Vagina (tissue), 2 donors: ENCODE measurements around the gene C9orf85.

ENCODE experiments used
- CTCF ChIP-seq, 3 experiments: fragments of 450-650 bp in 2 of 3; fragments of 200-600 bp in 1 of 3; sonication (generic) in 1 of 3; IDR thresholded peaks; one replicate each; pipeline ENCODE4 v1.5.1; 2017 to 2019; ENCODE audit warnings: antibody characterized with exemption in 3 of 3, mild to moderate bottlenecking in 2 of 3, moderate library complexity in 2 of 3
- POLR2A ChIP-seq, 2 donors: fragments of 450-650 bp; IDR thresholded peaks; one replicate each; pipeline ENCODE4 v1.6.1; 2017; ENCODE audit warnings: antibody characterized with exemption in 2 of 2, mild to moderate bottlenecking in 2 of 2, moderate library complexity in 2 of 2

- TF ChIP-seq CTCF (IDR thresholded peaks at IDR 0.05) (no peak), POLR2A (IDR thresholded peaks at IDR 0.05) (no peak)
Observed at GRCh38 chr9:71908825-71909224, 2.6 kb upstream of the C9orf85 start.
